Upper lobe of left lung (tissue), 6 donors: ENCODE data around the gene SMAD1. TPM values are rescaled to one million over a fixed set of nuclear protein-coding genes. Genes with fewer than 3 reads are reported as not detected.

Experiments
- ATAC-seq, 2 donors: fragments of 200-7000 bp; cut with Tn5 transposase; one replicate each; pipeline ENCODE4 v1.9.1; 2022; ENCODE audit warnings: mild to moderate bottlenecking in 2 of 2, moderate library complexity in 2 of 2; ENCODE audit not compliant: low FRiP score in 2 of 2
- DNase-seq, 2 donors: peaks; one replicate each; pipeline ENCODE4 v3.0.0-alpha.2; 2019 to 2020
- H3K27ac ChIP-seq, 4 donors: fragments of 200-600 bp; sonication (generic); one replicate each; pipeline ENCODE4 v1.5.1; 2016 to 2019
- H3K27me3 ChIP-seq, 4 donors: fragments of 200-600 bp; sonication (generic); one replicate each; pipeline ENCODE4 v1.5.1; 2017 to 2019
- H3K36me3 ChIP-seq, 4 donors: fragments of 200-600 bp; sonication (generic); one replicate each; pipeline ENCODE4 v1.5.1; 2016 to 2019
- H3K4me1 ChIP-seq, 4 donors: fragments of 200-600 bp; sonication (generic); one replicate each; pipeline ENCODE4 v1.5.1; 2018 to 2019
- H3K4me3 ChIP-seq, 4 donors: fragments of 200-600 bp; sonication (generic); one replicate each; pipeline ENCODE4 v1.5.1; 2017 to 2019; ENCODE audit warnings: mild to moderate bottlenecking in 2 of 4, moderate library complexity in 1 of 4
- H3K9me3 ChIP-seq, 4 donors: fragments of 200-600 bp; sonication (generic); one replicate each; pipeline ENCODE4 v1.5.1; 2018 to 2019
- EP300 ChIP-seq, 4 donors: sonication (generic); formaldehyde crosslinking; IDR thresholded peaks; one replicate each; pipeline ENCODE4 v1.5.1; 2017; ENCODE audit warnings: antibody characterized with exemption in 4 of 4, control low read depth in 2 of 4
- POLR2A ChIP-seq, 4 donors: fragments of 450-650 bp; IDR thresholded peaks; one replicate each; pipeline ENCODE4 v1.5.1; 2016 to 2017; ENCODE audit warnings: antibody characterized with exemption in 4 of 4, mild to moderate bottlenecking in 2 of 4
- POLR2AphosphoS5 ChIP-seq, 2 donors: sonication (generic); formaldehyde crosslinking; IDR thresholded peaks; one replicate each; pipeline ENCODE4 v1.5.1; 2017; ENCODE audit warnings: antibody characterized with exemption in 2 of 2
- WGBS, 2 donors: methylation state at CpG; one replicate each; pipeline ENCODE4 v1.1.5; 2017 to 2018; 5-methylcytosine and 5-hydroxymethylcytosine counted together
- total RNA-seq, 6 donors: library from RNA; depleted of rRNA in 4 of 6; stranded (reverse); fragments of >200 nt in 4 of 6; gene quantifications; one replicate each; pipeline versions ENCODE4 v1.1.0 to v1.2.1, GENCODE V29; 2016 to 2021
- TF ChIP-seq, protein P1 (sequence below), 6 experiments: fragments of 450-650 bp in 4 of 6; fragments of 200-600 bp in 2 of 6; sonication (generic) in 2 of 6; IDR thresholded peaks; one replicate each; pipeline ENCODE4 v1.5.1; 2016 to 2019; ENCODE audit warnings: antibody characterized with exemption in 6 of 6
- donor health status: DM: no; HTN: no; CAD: no; lungs with moderate emphysema.
- donor health status: DM: no; HTN: yes; CAD: no; lungs with severe emphysema.

SMAD1 gene
- total RNA-seq, 6 donors from 2014 or later = 7.2 to 39.8 (median 21.9) TPM

GRCh38 chr4:145513020-145513621 lies 31.5 kb downstream of the SMAD1 start:
- Histone ChIP-seq H3K27me3 (no peaks in the 10 kb centered on the region), H3K27ac (no peak overlapping the region), H3K4me1 (peaks cover 0 to 3% (median 0%) of the 10 kb centered on the region in 4 donors), H3K36me3 (peaks cover 0 to 6% (median 0%) of the 10 kb centered on the region in 4 donors), H3K9me3 (peaks cover 0 to 20% (median 15%) of the 10 kb centered on the region in 4 donors), H3K4me3 (no peak overlapping the region)
- DNase-seq (no peak), ATAC-seq (no peak)
- WGBS, 2 donors = 83 to 86% methylated on average over 4 of the region's 4 CpGs
- TF ChIP-seq, protein P1, sequence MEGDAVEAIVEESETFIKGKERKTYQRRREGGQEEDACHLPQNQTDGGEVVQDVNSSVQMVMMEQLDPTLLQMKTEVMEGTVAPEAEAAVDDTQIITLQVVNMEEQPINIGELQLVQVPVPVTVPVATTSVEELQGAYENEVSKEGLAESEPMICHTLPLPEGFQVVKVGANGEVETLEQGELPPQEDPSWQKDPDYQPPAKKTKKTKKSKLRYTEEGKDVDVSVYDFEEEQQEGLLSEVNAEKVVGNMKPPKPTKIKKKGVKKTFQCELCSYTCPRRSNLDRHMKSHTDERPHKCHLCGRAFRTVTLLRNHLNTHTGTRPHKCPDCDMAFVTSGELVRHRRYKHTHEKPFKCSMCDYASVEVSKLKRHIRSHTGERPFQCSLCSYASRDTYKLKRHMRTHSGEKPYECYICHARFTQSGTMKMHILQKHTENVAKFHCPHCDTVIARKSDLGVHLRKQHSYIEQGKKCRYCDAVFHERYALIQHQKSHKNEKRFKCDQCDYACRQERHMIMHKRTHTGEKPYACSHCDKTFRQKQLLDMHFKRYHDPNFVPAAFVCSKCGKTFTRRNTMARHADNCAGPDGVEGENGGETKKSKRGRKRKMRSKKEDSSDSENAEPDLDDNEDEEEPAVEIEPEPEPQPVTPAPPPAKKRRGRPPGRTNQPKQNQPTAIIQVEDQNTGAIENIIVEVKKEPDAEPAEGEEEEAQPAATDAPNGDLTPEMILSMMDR (IDR thresholded peaks at IDR 0.05) = no peak
- TF ChIP-seq POLR2AphosphoS5 (IDR thresholded peaks at IDR 0.05) = no peak
- no peak for TF ChIP-seq POLR2A (IDR thresholded peaks at IDR 0.05)
- TF ChIP-seq EP300 (IDR thresholded peaks at IDR 0.05) = no peak

DNA sequence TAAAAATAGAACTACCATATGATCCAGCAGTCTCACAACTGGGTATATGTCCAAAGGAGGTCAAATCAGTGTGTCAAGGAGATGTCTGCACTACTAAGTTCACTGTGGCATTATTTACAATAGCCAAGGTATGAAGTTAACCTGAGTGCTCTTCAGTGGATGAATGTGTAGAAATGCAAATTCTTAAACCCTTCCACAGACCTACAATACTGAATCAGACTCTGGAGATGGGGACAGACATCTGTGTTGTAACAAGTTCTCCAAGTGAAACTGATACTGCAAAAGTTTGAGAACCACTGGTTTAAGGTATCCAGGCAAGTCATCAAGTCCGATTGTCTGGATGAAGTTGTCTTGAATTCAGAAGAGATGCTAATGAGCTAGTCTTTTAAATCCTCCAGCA lies 38.5 kb downstream of the SMAD1 start:
- DNase-seq (no peak), ATAC-seq (no peak)
- peaks cover 1 to 5% (median 1%) of the 10 kb centered on the region in 4 donors for H3K4me1 ChIP-seq
- H3K27ac ChIP-seq = no peak overlapping the region
- H3K9me3 ChIP-seq = no peaks in the 10 kb centered on the region
- H3K27me3 ChIP-seq = no peaks in the 10 kb centered on the region
- WGBS, 2 donors = 84 to 95% methylated on average over 1 of the region's 1 CpG
- no peak for TF ChIP-seq POLR2A (IDR thresholded peaks at IDR 0.05)
- TF ChIP-seq POLR2AphosphoS5 (IDR thresholded peaks at IDR 0.05) = no peak
- TF ChIP-seq, protein P1 (IDR thresholded peaks at IDR 0.05) = no peak
- TF ChIP-seq EP300 (IDR thresholded peaks at IDR 0.05) = no peak
- H3K4me3 ChIP-seq = no peak overlapping the region
- H3K36me3 ChIP-seq = no peaks in the 10 kb centered on the region

DNA sequence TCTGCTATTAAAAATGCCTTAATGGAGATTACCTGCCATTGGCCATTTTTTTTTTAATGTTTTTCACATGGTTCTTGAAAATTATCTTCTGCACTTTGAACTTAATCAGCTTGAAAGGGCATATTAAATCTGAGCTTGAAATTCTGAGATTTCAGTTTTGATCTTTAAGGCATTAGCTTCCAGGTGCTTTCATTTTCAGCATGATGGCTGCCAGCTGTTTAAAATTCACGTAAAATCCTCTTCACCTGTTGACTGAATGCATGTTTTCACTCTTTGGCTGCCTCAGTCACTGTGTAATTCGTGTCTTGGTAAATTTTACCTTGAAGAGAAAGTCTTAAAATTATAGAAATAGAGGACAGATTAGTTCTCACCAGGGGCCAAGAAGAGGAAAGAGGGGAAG lies 39.6 kb downstream of the SMAD1 start:
- Histone ChIP-seq H3K4me1 (peaks cover 7 to 12% (median 8%) of the 10 kb centered on the region in 4 donors), H3K27me3 (no peaks in the 10 kb centered on the region), H3K9me3 (no peaks in the 10 kb centered on the region), H3K36me3 (no peaks in the 10 kb centered on the region), H3K27ac (no peak overlapping the region), H3K4me3 (no peak overlapping the region)
- whole genome bisulfite sequencing, 2 donors = 81 to 90% methylated on average over 2 of the region's 2 CpGs
- DNase-seq = no peak
- TF ChIP-seq POLR2AphosphoS5 (IDR thresholded peaks at IDR 0.05) (no peak), EP300 (IDR thresholded peaks at IDR 0.05) (no peak), POLR2A (IDR thresholded peaks at IDR 0.05) (no peak)
- TF ChIP-seq, protein P1 (IDR thresholded peaks at IDR 0.05) = no peak
- no peak for ATAC-seq

- TF ChIP-seq, protein P1 (IDR thresholded peaks at IDR 0.05) = no peak
- TF ChIP-seq POLR2AphosphoS5 (IDR thresholded peaks at IDR 0.05) = no peak
- TF ChIP-seq POLR2A (IDR thresholded peaks at IDR 0.05) = no peak
Observed at GRCh38 chr4:145523117-145523516, 41.5 kb downstream of the SMAD1 start.

GRCh38 chr4:145524552-145524951 lies 42.9 kb downstream of the SMAD1 start:
- Histone ChIP-seq H3K27me3 (no peaks in the 10 kb centered on the region), H3K9me3 (no peaks in the 10 kb centered on the region), H3K4me3 (no peak overlapping the region), H3K4me1 (peaks cover 7 to 12% (median 8%) of the 10 kb centered on the region in 4 donors), H3K27ac (no peak overlapping the region), H3K36me3 (no peaks in the 10 kb centered on the region)
- WGBS, 2 donors = 61 to 79% methylated on average over 2 of the region's 2 CpGs
- ATAC-seq = no peak
- DNase-seq = no peak
- no peak for TF ChIP-seq POLR2A (IDR thresholded peaks at IDR 0.05)
- no peak for TF ChIP-seq EP300 (IDR thresholded peaks at IDR 0.05)
- TF ChIP-seq POLR2AphosphoS5 (IDR thresholded peaks at IDR 0.05) = no peak
- TF ChIP-seq, protein P1 (IDR thresholded peaks at IDR 0.05) = no peak

More at GRCh38 chr4:145523117-145523516, 41.5 kb downstream of the SMAD1 start:
- no peak for DNase-seq
- Histone ChIP-seq H3K27me3 (no peaks in the 10 kb centered on the region), H3K9me3 (no peaks in the 10 kb centered on the region), H3K4me1 (peaks cover 7 to 12% (median 8%) of the 10 kb centered on the region in 4 donors), H3K36me3 (no peaks in the 10 kb centered on the region), H3K27ac (no peak overlapping the region), H3K4me3 (no peak overlapping the region)
- ATAC-seq = no peak
- 90 to 94% methylated on average over 2 of the region's 2 CpGs for WGBS, 2 donors
